Activated T-cell treated with anti-CD3 and anti-CD28 coated beads, Interleukin-2, amount 50 U/mL, for 48 hours (primary cell): ENCODE data around the gene TRIM43B.
"Not testable (repeated sequence)": the region's sequence is repeated elsewhere in the genome, so short reads cannot be mapped to it uniquely, and the experiment has no call there.

Source experiments
- DNase-seq, 2 experiments: peaks; one replicate each; pipeline ENCODE4 v3.0.0-alpha.2; 2020

The TRIM43B gene

GRCh38 chr2:95433373-95433772 is 51.2 kb downstream of the TRIM43B start:
- DNase-seq: not testable (repeated sequence)

GRCh38 chr2:95429748-95430467 is 54.6 kb downstream of the TRIM43B start:
- DNase-seq: not testable (repeated sequence)

GRCh38 chr2:95427196-95427867 is 57.2 kb downstream of the TRIM43B start:
- not testable (repeated sequence) for DNase-seq
